Tongue (tissue), 2 donors: ENCODE data around the gene FRMPD4. TPM values are rescaled to one million over a fixed set of nuclear protein-coding genes. Genes with fewer than 3 reads are reported as not detected.

Experiments
- DNase-seq: peaks from one replicate; pipeline ENCODE4 v3.0.0-alpha.2; 2015
- total RNA-seq: library from RNA; depleted of rRNA; stranded (reverse); fragments of >200 nt; gene quantifications from one replicate; pipeline ENCODE4 v1.2.3, GENCODE V29; 2014

Gene FRMPD4
- total RNA-seq, 1 donor from 2014 or later, result 0.41 TPM

- no peak for DNase-seq
Observed at GRCh38 chrX:12223650-12224049, 85.4 kb downstream of the FRMPD4 start.

DNA sequence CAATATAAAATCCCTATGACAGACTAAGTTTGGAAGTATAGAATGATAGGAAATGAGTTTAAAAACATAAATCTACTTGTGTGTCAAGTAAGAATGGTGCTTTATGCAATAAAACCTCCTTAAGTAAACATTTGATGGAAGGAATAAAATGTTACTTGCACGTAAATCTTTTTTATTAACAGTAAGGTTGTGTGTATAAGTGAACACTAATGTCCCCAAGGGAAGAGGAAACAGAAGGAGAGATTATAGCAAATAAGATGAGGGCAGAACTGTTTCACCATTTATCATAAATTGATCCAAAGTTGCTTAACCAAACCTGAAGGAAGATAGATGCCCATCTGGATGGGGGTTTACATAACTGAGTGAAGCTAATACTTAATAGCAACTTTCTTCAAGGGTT is 86.8 kb downstream of the FRMPD4 start:
- no peak for DNase-seq

DNA sequence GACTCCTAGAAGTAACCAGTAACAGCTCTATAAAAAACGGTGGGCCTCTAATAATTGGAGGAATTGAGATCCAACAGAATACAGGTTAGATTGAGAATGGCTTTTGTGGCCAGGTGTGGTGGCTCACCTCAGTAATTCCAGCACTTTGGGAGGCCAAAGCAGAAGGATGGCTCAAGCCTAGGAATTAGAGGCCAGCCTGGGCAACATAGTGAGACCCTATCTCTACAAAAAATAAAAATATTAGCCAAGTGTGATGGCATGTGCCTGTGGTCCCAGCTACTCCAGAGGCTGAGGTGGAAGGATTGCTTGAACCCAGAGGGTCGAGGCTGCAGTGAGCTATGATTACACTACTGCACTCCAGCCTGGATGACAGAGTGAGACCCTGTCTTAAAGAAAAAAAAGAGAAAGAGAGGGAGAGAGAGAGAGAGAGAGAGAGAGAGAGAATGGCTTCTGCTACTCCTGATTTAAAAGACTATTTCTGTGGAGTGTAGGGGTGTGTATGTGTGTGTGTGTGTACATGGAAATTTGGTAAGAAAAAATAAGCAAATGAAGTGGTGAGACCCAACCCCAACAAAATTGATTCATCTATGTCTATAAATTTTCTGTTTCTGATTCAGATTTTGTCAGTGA is 89.3 kb downstream of the FRMPD4 start:
- no peak for DNase-seq

DNA sequence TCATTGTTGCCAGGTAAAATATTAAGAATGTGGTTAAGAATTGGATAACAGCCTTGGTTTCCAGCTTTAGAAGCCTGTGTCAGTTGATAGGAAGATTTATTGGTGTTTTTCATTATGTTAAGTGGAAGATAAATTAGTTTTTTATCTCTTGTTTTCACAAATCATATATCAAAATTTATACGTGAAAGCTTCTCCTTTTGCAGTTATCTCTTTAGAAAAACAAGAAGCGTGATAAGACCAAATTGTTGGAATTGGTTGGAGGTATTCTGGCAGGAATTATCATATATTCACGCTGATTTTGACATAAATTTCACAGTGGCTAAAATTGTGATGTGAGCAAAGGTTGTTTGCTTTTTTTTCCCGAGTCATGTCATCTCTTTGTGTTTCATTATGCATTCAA is 90.6 kb downstream of the FRMPD4 start:
- DNase-seq, result no peak

DNA sequence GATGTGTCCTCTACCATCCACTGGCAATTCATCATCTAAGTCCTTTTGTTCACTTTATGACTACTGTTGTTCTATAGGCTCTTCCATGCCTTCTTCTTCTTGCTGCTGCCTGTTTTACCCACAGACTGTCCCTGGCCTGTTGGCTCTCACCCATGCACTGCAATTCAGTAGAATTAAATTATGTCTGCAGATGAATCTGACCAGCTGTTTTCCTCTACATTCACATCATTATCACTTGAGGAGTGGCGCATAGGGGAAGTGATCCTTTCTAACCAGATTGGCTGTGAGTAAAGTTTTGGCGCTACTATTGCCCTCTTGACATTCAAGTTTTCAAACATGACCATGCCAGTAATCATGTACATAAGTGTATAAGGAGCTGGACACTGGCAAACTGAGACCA is 91.7 kb downstream of the FRMPD4 start:
- no peak for DNase-seq

GRCh38 chrX:12234534-12235329 is 96.5 kb downstream of the FRMPD4 start:
- DNase-seq, result no peak

DNA sequence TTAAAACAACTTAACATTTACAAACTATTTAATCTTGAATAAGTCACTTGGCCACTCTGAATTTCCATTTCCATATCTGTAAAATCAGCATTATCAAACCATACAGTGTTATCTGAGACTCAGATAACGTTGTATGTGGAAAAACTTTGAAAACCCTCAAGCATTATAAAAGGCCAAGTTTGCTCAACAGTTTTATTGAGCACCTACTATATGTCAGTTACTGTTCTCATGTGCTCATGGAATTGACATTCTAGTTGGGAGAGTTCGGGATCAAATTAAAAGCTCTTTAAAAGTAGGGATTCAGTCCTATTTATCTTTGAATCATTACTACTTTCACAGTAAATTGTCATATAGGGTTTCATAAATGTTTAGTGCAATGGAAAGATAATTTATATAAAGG is 97.9 kb downstream of the FRMPD4 start:
- DNase-seq, result no peak

GRCh38 chrX:12237131-12237530 is 98.9 kb downstream of the FRMPD4 start:
- DNase-seq, result no peak

- no peak for DNase-seq
Observed at GRCh38 chrX:12237771-12238170, 99.5 kb downstream of the FRMPD4 start.

GRCh38 chrX:12239356-12240082 is 101.2 kb downstream of the FRMPD4 start:
- DNase-seq, result no peak

- no peak for DNase-seq
Observed at GRCh38 chrX:12240491-12240890, 102.2 kb downstream of the FRMPD4 start.

DNA sequence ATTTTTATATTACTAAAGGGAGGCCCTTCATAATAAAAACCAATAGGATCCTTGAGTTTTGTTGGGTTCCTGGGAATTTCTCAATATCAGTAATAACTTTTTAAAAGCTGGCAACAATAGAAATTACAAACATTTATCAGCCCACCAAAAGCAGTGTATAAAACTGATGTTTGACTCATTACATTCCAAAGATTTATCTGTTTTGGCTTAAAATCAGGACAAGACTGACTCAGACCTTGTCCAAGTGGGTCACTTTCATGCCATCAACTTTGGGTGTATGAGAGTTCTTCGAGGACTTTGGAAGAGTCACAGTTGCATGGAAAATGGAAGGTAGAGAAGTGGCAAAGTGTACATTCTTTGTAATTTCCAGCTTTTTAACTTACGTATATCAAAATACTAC is 102.8 kb downstream of the FRMPD4 start:
- no peak for DNase-seq

GRCh38 chrX:12245650-12246645 is 107.7 kb downstream of the FRMPD4 start:
- no peak for DNase-seq

DNA sequence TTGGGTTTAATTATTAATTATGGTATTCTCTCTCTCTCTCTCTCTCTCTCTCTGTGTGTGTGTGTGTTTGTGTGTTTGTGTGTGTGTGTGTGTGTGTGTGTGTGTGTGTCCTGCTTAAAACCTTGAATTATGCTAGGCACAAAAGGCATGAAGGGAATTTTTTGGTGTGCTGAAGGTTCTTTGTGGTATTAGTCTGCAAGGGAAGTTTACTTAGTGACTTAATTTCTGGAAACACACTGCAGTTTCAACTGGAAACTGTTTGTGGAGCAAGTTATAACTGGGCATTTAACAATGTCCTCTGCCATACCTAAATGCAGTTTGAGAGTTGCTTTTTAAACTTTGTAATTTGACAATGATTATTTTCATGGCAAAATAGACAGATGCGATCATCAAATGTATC is 111.7 kb downstream of the FRMPD4 start:
- DNase-seq, result no peak

DNA sequence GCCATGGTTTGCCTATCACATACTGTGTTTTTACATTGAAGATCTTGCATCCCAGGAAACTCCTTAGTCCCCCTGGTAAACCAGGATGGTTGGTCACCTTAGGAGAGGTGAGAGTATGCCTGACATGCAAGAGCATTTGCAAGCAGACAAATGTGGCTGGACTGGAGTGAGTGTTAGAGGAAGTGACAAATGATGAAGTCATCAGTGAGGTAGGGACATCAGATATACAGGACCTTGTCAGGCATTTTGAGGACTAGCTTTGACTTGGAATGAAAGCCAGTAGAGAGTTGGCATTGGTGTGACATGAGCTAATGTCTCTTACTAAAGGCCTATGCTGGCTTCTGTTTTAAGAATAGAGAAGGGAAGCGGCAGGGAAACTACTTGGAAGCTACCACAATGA is 124.9 kb downstream of the FRMPD4 start:
- no peak for DNase-seq

DNA sequence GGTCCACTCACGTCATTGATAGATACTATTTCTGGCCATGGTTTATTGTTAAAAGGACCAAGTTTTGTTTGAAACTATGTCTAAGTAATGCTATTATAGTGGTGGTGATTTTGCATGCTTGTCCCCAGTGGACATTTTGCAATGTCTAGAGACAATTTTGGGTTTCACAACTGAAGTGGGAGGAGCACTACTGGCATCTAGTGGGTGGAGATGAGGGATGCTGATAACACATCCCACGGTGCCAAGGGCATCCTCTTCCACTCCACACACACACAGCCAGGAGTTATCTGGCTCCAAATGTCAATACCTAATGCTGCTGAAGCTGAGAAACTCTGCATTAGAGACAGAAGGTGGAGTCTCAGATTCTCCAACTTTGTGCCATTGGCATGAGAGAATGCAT is 131.2 kb downstream of the FRMPD4 start:
- DNase-seq, result no peak

- DNase-seq, result no peak
Observed at GRCh38 chrX:12278151-12278550, 139.9 kb downstream of the FRMPD4 start.

- no peak for DNase-seq
Observed at GRCh38 chrX:12282991-12283390, 144.7 kb downstream of the FRMPD4 start.

GRCh38 chrX:12292996-12293765 is 154.9 kb downstream of the FRMPD4 start:
- DNase-seq, result no peak

GRCh38 chrX:12297353-12297752 is 159.1 kb downstream of the FRMPD4 start:
- DNase-seq, result no peak

DNA sequence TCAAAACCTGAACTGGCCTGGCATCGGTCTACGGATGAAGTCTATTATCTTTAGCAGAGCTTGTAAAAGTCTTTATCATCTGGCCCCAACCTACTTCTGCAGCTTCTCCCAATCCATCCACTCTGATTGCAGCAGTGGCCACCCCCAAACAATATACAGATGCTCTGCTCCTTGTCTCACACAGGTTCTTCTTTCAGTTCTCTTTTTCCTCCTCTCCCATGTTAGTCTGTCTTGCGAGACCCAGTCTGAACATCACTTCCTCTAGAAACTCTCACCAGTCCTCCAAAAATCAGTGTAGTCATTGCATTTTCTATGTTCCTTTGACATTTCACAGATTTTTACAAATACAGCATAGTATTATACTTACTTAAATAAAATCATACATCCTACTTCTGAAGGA is 163.0 kb downstream of the FRMPD4 start:
- no peak for DNase-seq
